Mesenchymal stem cell (in vitro differentiated cells and primary cell): ENCODE measurements around the gene KCNT1.

ENCODE experiments used
- DNase-seq: peaks from one replicate; pipeline ENCODE4 v3.0.0-alpha.2; 2013
- H2AFZ ChIP-seq: one replicate; pipeline ENCODE4 v1.6.1; 2013; ENCODE audit warnings: low read depth, mild to moderate bottlenecking, control low read depth, inconsistent platforms, low read length, moderate library complexity
- H2AK5ac ChIP-seq: 2 replicates; pipeline ENCODE4 v1.6.1; 2013; ENCODE audit warnings: low read length, moderate library complexity, mild to moderate bottlenecking, inconsistent platforms; ENCODE audit not compliant: severe bottlenecking
- H2BK120ac ChIP-seq: one replicate; pipeline ENCODE4 v1.6.1; 2013; ENCODE audit warnings: low read depth, mild to moderate bottlenecking, inconsistent platforms, low read length, moderate library complexity
- H2BK12ac ChIP-seq, 2 experiments: one replicate each; pipeline ENCODE4 v1.6.1; 2013; ENCODE audit warnings: inconsistent platforms in 2 of 2, low read length in 2 of 2, mild to moderate bottlenecking in 2 of 2, moderate library complexity in 2 of 2, control low read depth in 1 of 2
- H2BK15ac ChIP-seq: one replicate; pipeline ENCODE4 v1.6.1; 2013; ENCODE audit warnings: mild to moderate bottlenecking, low read depth, inconsistent platforms; ENCODE audit not compliant: poor library complexity, severe bottlenecking
- H2BK5ac ChIP-seq: 2 replicates; pipeline ENCODE4 v1.6.1; 2013; ENCODE audit warnings: low read depth, mild to moderate bottlenecking, low read length, control low read depth, inconsistent platforms; ENCODE audit not compliant: poor library complexity, severe bottlenecking
- H3K14ac ChIP-seq, 2 experiments: one replicate each; pipeline ENCODE4 v1.6.1; 2013; ENCODE audit warnings: inconsistent platforms in 2 of 2, low read length in 2 of 2, control low read depth in 1 of 2, mild to moderate bottlenecking in 1 of 2, moderate library complexity in 1 of 2
- H3K18ac ChIP-seq, 2 experiments: one replicate each; pipeline ENCODE4 v1.6.1; 2013; ENCODE audit warnings: inconsistent platforms in 2 of 2, low read length in 2 of 2, control low read depth in 1 of 2, low read depth in 1 of 2, mild to moderate bottlenecking in 1 of 2
- H3K23ac ChIP-seq, 2 experiments: one replicate each; pipeline ENCODE4 v1.6.1; 2013; ENCODE audit warnings: inconsistent platforms in 2 of 2, low read length in 2 of 2, mild to moderate bottlenecking in 2 of 2, moderate library complexity in 2 of 2, control low read depth in 1 of 2
- H3K27ac ChIP-seq: 2 replicates; pipeline ENCODE4 v1.5.1; 2013; ENCODE audit warnings: mild to moderate bottlenecking, moderate library complexity, low read length, control low read depth, inconsistent platforms; ENCODE audit not compliant: poor library complexity, severe bottlenecking
- H3K27me3 ChIP-seq, 2 experiments: 2 replicates each; pipeline versions ENCODE4 v1.6.1 to v1.7.0; 2013; ENCODE audit warnings: low read length in 2 of 2, mild to moderate bottlenecking in 2 of 2, moderate library complexity in 2 of 2, control low read depth in 1 of 2, inconsistent platforms in 1 of 2; ENCODE audit not compliant: control insufficient read depth in 1 of 2, insufficient read depth in 1 of 2
- H3K36me3 ChIP-seq, 2 experiments: 2 replicates each; pipeline versions ENCODE4 v1.6.1 to v1.7.0; 2013; ENCODE audit warnings: low read length in 2 of 2, control low read depth in 1 of 2, inconsistent platforms in 1 of 2, low read depth in 1 of 2, mild to moderate bottlenecking in 1 of 2; ENCODE audit not compliant: insufficient read depth in 2 of 2, control insufficient read depth in 1 of 2
- H3K4ac ChIP-seq, 2 experiments: one replicate each; pipeline ENCODE4 v1.6.1; 2013; ENCODE audit warnings: inconsistent platforms in 2 of 2, low read length in 2 of 2, mild to moderate bottlenecking in 2 of 2, moderate library complexity in 2 of 2, control low read depth in 1 of 2, low read depth in 1 of 2
- H3K4me1 ChIP-seq: 2 replicates; pipeline ENCODE4 v1.6.1; 2013; ENCODE audit warnings: low read depth, low read length, control low read depth; ENCODE audit not compliant: control insufficient read depth, insufficient read depth
- H3K4me2 ChIP-seq: 2 replicates; pipeline ENCODE4 v1.6.1; 2013; ENCODE audit warnings: low read length, mild to moderate bottlenecking, inconsistent platforms; ENCODE audit not compliant: poor library complexity, severe bottlenecking
- H3K4me3 ChIP-seq, 2 experiments: 2 replicates each; pipeline versions ENCODE4 v1.5.1 to v1.7.0; 2013; ENCODE audit warnings: low read length in 2 of 2, mild to moderate bottlenecking in 2 of 2, control low read depth in 1 of 2, low read depth in 1 of 2; ENCODE audit not compliant: insufficient read depth in 1 of 2
- H3K79me1 ChIP-seq: replicated peaks from 2 replicates; pipeline ENCODE4 v1.6.1; 2013; ENCODE audit warnings: mild to moderate bottlenecking, control low read depth, low read length, inconsistent platforms; ENCODE audit not compliant: poor library complexity, severe bottlenecking
- H3K9ac ChIP-seq: 2 replicates; pipeline ENCODE4 v1.7.0; 2013; ENCODE audit warnings: mild to moderate bottlenecking, low read length, moderate library complexity
- H3K9me3 ChIP-seq: 2 replicates; pipeline ENCODE4 v1.7.0; 2013; ENCODE audit warnings: mild to moderate bottlenecking, low read length; ENCODE audit not compliant: control insufficient read depth
- H4K8ac ChIP-seq: one replicate; pipeline ENCODE4 v1.6.1; 2013; ENCODE audit warnings: inconsistent platforms, mild to moderate bottlenecking, low read length, moderate library complexity
- H4K91ac ChIP-seq: one replicate; pipeline ENCODE4 v1.6.1; 2013; ENCODE audit warnings: mild to moderate bottlenecking, low read length, inconsistent platforms
- WGBS: methylation state at CpG from one replicate; pipeline ENCODE4 v1.1.7; 2013; ENCODE audit warnings: mixed read lengths; 5-methylcytosine and 5-hydroxymethylcytosine counted together

The KCNT1 gene

DNA sequence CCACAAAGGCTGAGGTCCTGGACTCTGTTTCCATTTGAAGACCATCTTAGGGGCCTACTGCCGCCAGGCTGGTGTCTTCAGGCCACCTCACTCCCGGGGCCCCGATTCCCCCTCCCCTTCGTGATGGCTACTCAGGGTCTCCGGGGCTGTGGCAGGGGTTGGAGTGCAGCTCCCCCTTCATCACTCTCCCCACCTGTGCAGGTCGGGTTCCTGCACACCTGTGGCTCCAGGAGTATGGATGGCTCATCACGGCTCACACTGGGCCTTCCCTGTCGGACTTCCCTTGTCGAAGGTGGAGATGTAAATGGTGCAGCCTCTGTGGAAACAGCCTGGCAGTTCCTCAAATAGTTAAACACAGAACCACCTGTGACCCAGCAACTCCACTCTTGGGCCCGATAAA is 27.0 kb upstream of the KCNT1 start:
- H3K36me3 ChIP-seq = no peaks in the 10 kb centered on the region
- no peak overlapping the region for H3K9ac ChIP-seq
- no peaks in the 10 kb centered on the region for H3K9me3 ChIP-seq
- no peak overlapping the region for H2AFZ ChIP-seq
- no peak overlapping the region for H3K18ac ChIP-seq
- H4K91ac ChIP-seq = no peak overlapping the region
- no peak overlapping the region for H3K14ac ChIP-seq
- no peak overlapping the region for H3K4ac ChIP-seq
- H3K4me1 ChIP-seq = no peaks in the 10 kb centered on the region
- no peak overlapping the region for H3K23ac ChIP-seq
- H2AK5ac ChIP-seq = no peak overlapping the region
- H3K4me2 ChIP-seq = no peak overlapping the region
- H3K27me3 ChIP-seq = peaks cover 0 to 7% of the 10 kb centered on the region in 2 experiments
- H3K27ac ChIP-seq = no peak overlapping the region
- DNase-seq = no peak
- H3K79me1 ChIP-seq = no peaks in the 10 kb centered on the region
- H2BK12ac ChIP-seq = no peak overlapping the region
- WGBS = 77% methylated on average over 10 of the region's 10 CpGs
- no peak overlapping the region for H2BK5ac ChIP-seq
- no peak overlapping the region for H4K8ac ChIP-seq
- no peak overlapping the region for H2BK120ac ChIP-seq
- H2BK15ac ChIP-seq = no peak overlapping the region
- H3K4me3 ChIP-seq = no peak overlapping the region

GRCh38 chr9:135676891-135677290 is 25.1 kb upstream of the KCNT1 start:
- Histone ChIP-seq H2BK120ac (no peak overlapping the region), H3K4me2 (no peak overlapping the region), H2AK5ac (no peak overlapping the region), H3K14ac (no peak overlapping the region), H3K23ac (no peak overlapping the region), H3K4me3 (no peak overlapping the region), H2AFZ (no peak overlapping the region), H2BK12ac (no peak overlapping the region), H3K79me1 (no peaks in the 10 kb centered on the region), H2BK5ac (no peak overlapping the region), H4K8ac (no peak overlapping the region), H3K9me3 (no peaks in the 10 kb centered on the region), H3K27ac (no peak overlapping the region), H3K36me3 (no peaks in the 10 kb centered on the region), H2BK15ac (no peak overlapping the region), H4K91ac (no peak overlapping the region), H3K9ac (no peak overlapping the region), H3K18ac (no peak overlapping the region), H3K4ac (no peak overlapping the region), H3K27me3 (peaks cover 0 to 8% of the 10 kb centered on the region in 2 experiments), H3K4me1 (peaks cover 2% of the 10 kb centered on the region)
- WGBS = 87% methylated on average over 13 of the region's 13 CpGs
- no peak for DNase-seq

DNA sequence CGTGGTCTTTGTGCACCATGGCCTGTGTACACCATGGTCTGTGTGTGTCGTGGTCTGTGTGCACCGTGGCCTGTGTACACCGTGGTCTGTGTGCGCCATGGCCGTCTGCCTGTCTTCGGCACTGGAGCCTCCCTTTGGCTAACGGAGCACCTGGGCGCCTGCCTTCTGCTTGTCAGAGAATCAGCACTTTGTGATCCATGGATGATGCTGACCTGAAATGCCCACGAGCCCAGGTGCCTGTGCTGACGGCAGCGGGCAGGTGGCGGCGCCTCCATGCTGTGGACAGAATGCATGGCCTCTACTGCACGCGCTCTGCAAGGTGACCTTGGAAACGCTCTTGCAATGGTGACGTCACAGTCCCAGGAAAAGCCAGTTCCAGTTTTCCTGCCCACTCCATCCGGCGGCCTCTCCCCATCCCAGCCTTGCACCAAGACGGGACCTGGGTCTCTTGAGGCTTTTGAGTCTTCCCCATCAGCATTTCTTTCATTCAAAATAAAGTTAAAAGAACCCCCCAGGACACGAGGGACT is 24.3 kb upstream of the KCNT1 start:
- no peak overlapping the region for H2BK5ac ChIP-seq
- H3K14ac ChIP-seq = no peak overlapping the region
- no peak overlapping the region for H2BK12ac ChIP-seq
- H3K27me3 ChIP-seq = peaks cover 0 to 6% of the 10 kb centered on the region in 2 experiments
- no peak overlapping the region for H3K9ac ChIP-seq
- H4K8ac ChIP-seq = no peak overlapping the region
- 86% methylated on average over 22 of the region's 22 CpGs for WGBS
- no peak overlapping the region for H3K23ac ChIP-seq
- no peaks in the 10 kb centered on the region for H3K9me3 ChIP-seq
- no peak overlapping the region for H2BK15ac ChIP-seq
- peaks cover 2% of the 10 kb centered on the region for H3K4me1 ChIP-seq
- H2BK120ac ChIP-seq = no peak overlapping the region
- no peak for DNase-seq
- H3K4me2 ChIP-seq = no peak overlapping the region
- no peak overlapping the region for H2AFZ ChIP-seq
- H4K91ac ChIP-seq = no peak overlapping the region
- no peaks in the 10 kb centered on the region for H3K36me3 ChIP-seq
- no peaks in the 10 kb centered on the region for H3K79me1 ChIP-seq
- H3K18ac ChIP-seq = no peak overlapping the region
- H3K4me3 ChIP-seq = no peak overlapping the region
- H2AK5ac ChIP-seq = no peak overlapping the region
- H3K4ac ChIP-seq = peak overlapping the region in 1 of 2 experiments; percentile 35
- H3K27ac ChIP-seq = no peak overlapping the region

GRCh38 chr9:135678236-135679017 is 23.6 kb upstream of the KCNT1 start:
- Histone ChIP-seq H3K4ac (no peak overlapping the region), H2BK12ac (no peak overlapping the region), H3K27ac (no peak overlapping the region), H3K14ac (no peak overlapping the region), H2BK120ac (no peak overlapping the region), H3K36me3 (no peaks in the 10 kb centered on the region), H3K9ac (no peak overlapping the region), H2BK15ac (no peak overlapping the region), H3K9me3 (no peaks in the 10 kb centered on the region), H4K91ac (no peak overlapping the region), H3K23ac (no peak overlapping the region), H3K79me1 (no peaks in the 10 kb centered on the region), H3K4me2 (no peak overlapping the region), H2AFZ (no peak overlapping the region), H3K27me3 (peaks cover 0 to 6% of the 10 kb centered on the region in 2 experiments), H2BK5ac (no peak overlapping the region), H2AK5ac (no peak overlapping the region), H4K8ac (no peak overlapping the region), H3K18ac (no peak overlapping the region), H3K4me1 (peaks cover 2% of the 10 kb centered on the region), H3K4me3 (no peak overlapping the region)
- WGBS = 92% methylated on average over 15 of the region's 20 CpGs
- DNase-seq = no peak
